Activated naive CD4-positive, alpha-beta T cell treated with anti-CD3 and anti-CD28 coated beads, Interleukin-2, amount 50 U/mL, for 24 hours (primary cell): ENCODE data around the gene ANKZF1.
"Not testable (repeated sequence)": the region's sequence is repeated elsewhere in the genome, so short reads cannot be mapped to it uniquely, and the experiment has no call there.

Experiments
- H3K27ac Mint-ChIP-seq: one replicate; pipeline ENCODE4 v1.8.0; 2021; ENCODE audit warnings: mild to moderate bottlenecking, mixed read lengths
- H3K27me3 Mint-ChIP-seq: one replicate; pipeline ENCODE4 v1.8.0; 2021; ENCODE audit warnings: mixed read lengths
- H3K36me3 Mint-ChIP-seq: one replicate; pipeline ENCODE4 v1.8.0; 2021; ENCODE audit warnings: mixed read lengths
- H3K4me1 Mint-ChIP-seq: one replicate; pipeline ENCODE4 v1.8.0; 2021; ENCODE audit warnings: mixed read lengths
- H3K4me3 Mint-ChIP-seq: one replicate; pipeline ENCODE4 v1.8.0; 2021; ENCODE audit warnings: mild to moderate bottlenecking, mixed read lengths
- H3K9me3 Mint-ChIP-seq: one replicate; pipeline ENCODE4 v1.8.0; 2021; ENCODE audit warnings: mixed read lengths

The ANKZF1 gene

GRCh38 chr2:219254590-219255201 lies 25.1 kb downstream of the ANKZF1 start:
- Mint-ChIP-seq H3K4me1 (peaks cover 40% of the 10 kb centered on the region), H3K36me3 (peaks cover 13% of the 10 kb centered on the region), H3K4me3 (peak overlapping the region; percentile 87), H3K27ac (peak overlapping the region; percentile 97), H3K27me3 (no peaks in the 10 kb centered on the region), H3K9me3 (no peaks in the 10 kb centered on the region)

- H3K4me3 Mint-ChIP-seq, H3K27me3 Mint-ChIP-seq, H3K4me1 Mint-ChIP-seq, H3K27ac Mint-ChIP-seq, H3K36me3 Mint-ChIP-seq, H3K9me3 Mint-ChIP-seq: not testable (repeated sequence)
Observed at GRCh38 chr2:219258942-219259341, 29.3 kb downstream of the ANKZF1 start.

- Mint-ChIP-seq H3K36me3 (no peaks in the 10 kb centered on the region), H3K27ac (peak overlapping the region; percentile 41), H3K4me1 (peaks cover under 1% of the 10 kb centered on the region), H3K9me3 (no peaks in the 10 kb centered on the region), H3K27me3 (no peaks in the 10 kb centered on the region), H3K4me3 (no peak overlapping the region)
Observed at GRCh38 chr2:219261024-219261855, 31.6 kb downstream of the ANKZF1 start.

DNA sequence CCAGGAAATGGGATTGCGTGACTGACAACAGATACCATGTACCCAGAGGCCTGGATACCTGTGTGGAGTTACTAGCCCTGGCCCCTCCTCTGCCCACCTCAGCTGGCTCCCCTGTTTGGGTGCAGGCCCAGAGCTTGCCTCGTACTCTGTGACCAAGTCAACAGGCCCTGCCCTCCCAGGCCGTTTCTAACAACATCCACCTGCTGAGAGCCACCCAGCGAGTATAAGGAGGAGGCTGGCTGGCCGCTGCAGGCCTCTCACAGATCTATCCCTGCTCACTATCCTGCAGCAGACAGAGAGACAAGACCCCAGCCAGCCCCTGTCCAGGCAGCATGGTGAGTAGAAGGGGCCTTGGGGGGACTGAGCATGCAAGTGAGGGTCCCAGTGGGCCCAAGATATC lies 36.6 kb downstream of the ANKZF1 start:
- no peaks in the 10 kb centered on the region for H3K9me3 Mint-ChIP-seq
- no peak overlapping the region for H3K4me3 Mint-ChIP-seq
- H3K27me3 Mint-ChIP-seq = no peaks in the 10 kb centered on the region
- H3K36me3 Mint-ChIP-seq = no peaks in the 10 kb centered on the region
- no peak overlapping the region for H3K27ac Mint-ChIP-seq
- no peaks in the 10 kb centered on the region for H3K4me1 Mint-ChIP-seq

GRCh38 chr2:219266886-219267285 lies 37.3 kb downstream of the ANKZF1 start:
- Mint-ChIP-seq H3K27ac (no peak overlapping the region), H3K36me3 (no peaks in the 10 kb centered on the region), H3K27me3 (no peaks in the 10 kb centered on the region), H3K4me3 (no peak overlapping the region), H3K4me1 (no peaks in the 10 kb centered on the region), H3K9me3 (no peaks in the 10 kb centered on the region)

- H3K4me1 Mint-ChIP-seq = no peaks in the 10 kb centered on the region
- H3K27me3 Mint-ChIP-seq = no peaks in the 10 kb centered on the region
- no peak overlapping the region for H3K4me3 Mint-ChIP-seq
- H3K9me3 Mint-ChIP-seq = no peaks in the 10 kb centered on the region
- no peaks in the 10 kb centered on the region for H3K36me3 Mint-ChIP-seq
- H3K27ac Mint-ChIP-seq = no peak overlapping the region
Observed at GRCh38 chr2:219268294-219268693, 38.7 kb downstream of the ANKZF1 start.

- no peak overlapping the region for H3K27ac Mint-ChIP-seq
- H3K9me3 Mint-ChIP-seq = no peaks in the 10 kb centered on the region
- no peaks in the 10 kb centered on the region for H3K36me3 Mint-ChIP-seq
- H3K27me3 Mint-ChIP-seq = no peaks in the 10 kb centered on the region
- H3K4me1 Mint-ChIP-seq = no peaks in the 10 kb centered on the region
- H3K4me3 Mint-ChIP-seq = no peak overlapping the region
Observed at GRCh38 chr2:219269362-219270054, 39.9 kb downstream of the ANKZF1 start.

GRCh38 chr2:219270055-219270372 lies 40.4 kb downstream of the ANKZF1 start:
- Mint-ChIP-seq H3K4me3 (no peak overlapping the region), H3K36me3 (no peaks in the 10 kb centered on the region)

DNA sequence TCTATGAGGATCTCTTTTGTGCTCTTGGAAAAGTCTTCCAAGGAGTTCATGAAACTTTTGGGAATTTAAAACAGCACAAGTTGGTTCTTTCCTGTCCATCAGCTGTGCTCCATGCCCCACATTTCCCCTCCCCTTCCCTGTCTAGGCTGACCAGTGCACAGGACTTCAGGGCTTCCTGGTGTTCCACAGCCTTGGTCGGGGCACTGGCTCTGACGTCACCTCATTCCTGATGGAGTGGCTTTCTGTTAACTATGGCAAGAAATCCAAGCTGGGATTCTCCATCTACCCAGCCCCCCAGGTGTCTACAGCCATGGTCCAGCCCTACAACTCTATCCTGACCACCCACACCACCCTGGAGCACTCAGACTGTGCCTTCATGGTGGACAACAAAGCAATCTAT lies 41.4 kb downstream of the ANKZF1 start:
- Mint-ChIP-seq H3K9me3 (no peaks in the 10 kb centered on the region), H3K36me3 (no peaks in the 10 kb centered on the region), H3K27me3 (no peaks in the 10 kb centered on the region), H3K27ac (no peak overlapping the region), H3K4me1 (no peaks in the 10 kb centered on the region), H3K4me3 (no peak overlapping the region)

More at GRCh38 chr2:219270055-219270372, 40.4 kb downstream of the ANKZF1 start:
- Mint-ChIP-seq H3K27me3 (no peaks in the 10 kb centered on the region), H3K27ac (no peak overlapping the region), H3K9me3 (no peaks in the 10 kb centered on the region), H3K4me1 (no peaks in the 10 kb centered on the region)

DNA sequence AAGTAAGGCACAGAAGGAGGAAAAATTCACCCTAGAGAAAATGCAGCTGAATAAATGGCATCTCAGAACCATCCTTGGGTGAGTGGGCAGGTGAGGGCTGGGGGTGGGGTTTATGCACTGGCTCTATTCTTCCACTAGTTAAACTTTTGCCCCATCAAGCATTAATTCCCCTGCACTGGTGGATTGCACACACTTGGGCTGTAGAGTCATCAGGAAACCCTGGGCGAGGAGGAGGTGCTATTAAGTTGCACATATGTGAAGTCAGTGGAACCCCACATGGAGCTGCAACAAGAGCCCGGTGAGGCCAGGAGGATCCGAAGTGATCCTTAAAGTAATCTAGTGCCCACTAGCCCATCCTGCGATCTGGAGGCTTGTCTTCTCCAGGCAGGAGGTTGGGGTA lies 42.8 kb downstream of the ANKZF1 start:
- H3K4me1 Mint-ChIP-seq = peaks cover 4% of the 10 kb centered on the region
- H3K27ac Mint-ChIP-seq = no peak overlapping the region
- H3K9me3 Mint-ChIP-seq = no peaks in the 10 kb centered on the region
- H3K36me3 Mint-ChIP-seq = no peaks in the 10 kb centered on the region
- H3K4me3 Mint-ChIP-seq = no peak overlapping the region
- H3K27me3 Mint-ChIP-seq = no peaks in the 10 kb centered on the region

GRCh38 chr2:219272995-219273394 lies 43.4 kb downstream of the ANKZF1 start:
- Mint-ChIP-seq H3K36me3 (no peaks in the 10 kb centered on the region), H3K4me3 (no peak overlapping the region), H3K9me3 (no peaks in the 10 kb centered on the region), H3K4me1 (peaks cover 11% of the 10 kb centered on the region), H3K27ac (no peak overlapping the region), H3K27me3 (no peaks in the 10 kb centered on the region)

- Mint-ChIP-seq H3K9me3 (no peaks in the 10 kb centered on the region), H3K27ac (no peak overlapping the region), H3K4me1 (peaks cover 20% of the 10 kb centered on the region), H3K27me3 (no peaks in the 10 kb centered on the region), H3K36me3 (no peaks in the 10 kb centered on the region), H3K4me3 (no peak overlapping the region)
Observed at GRCh38 chr2:219273937-219274336, 44.3 kb downstream of the ANKZF1 start.

GRCh38 chr2:219274361-219274921 lies 44.8 kb downstream of the ANKZF1 start:
- H3K27ac Mint-ChIP-seq = no peak overlapping the region
- H3K36me3 Mint-ChIP-seq = no peaks in the 10 kb centered on the region
- no peaks in the 10 kb centered on the region for H3K27me3 Mint-ChIP-seq
- peaks cover 22% of the 10 kb centered on the region for H3K4me1 Mint-ChIP-seq
- H3K4me3 Mint-ChIP-seq = no peak overlapping the region
- H3K9me3 Mint-ChIP-seq = no peaks in the 10 kb centered on the region

- peak overlapping the region; percentile 89 for H3K27ac Mint-ChIP-seq
- H3K27me3 Mint-ChIP-seq = no peaks in the 10 kb centered on the region
- no peaks in the 10 kb centered on the region for H3K9me3 Mint-ChIP-seq
- H3K36me3 Mint-ChIP-seq = peaks cover 2% of the 10 kb centered on the region
- H3K4me1 Mint-ChIP-seq = peaks cover 45% of the 10 kb centered on the region
- H3K4me3 Mint-ChIP-seq = peak overlapping the region; percentile 86
Observed at GRCh38 chr2:219277703-219278654, 48.4 kb downstream of the ANKZF1 start.

DNA sequence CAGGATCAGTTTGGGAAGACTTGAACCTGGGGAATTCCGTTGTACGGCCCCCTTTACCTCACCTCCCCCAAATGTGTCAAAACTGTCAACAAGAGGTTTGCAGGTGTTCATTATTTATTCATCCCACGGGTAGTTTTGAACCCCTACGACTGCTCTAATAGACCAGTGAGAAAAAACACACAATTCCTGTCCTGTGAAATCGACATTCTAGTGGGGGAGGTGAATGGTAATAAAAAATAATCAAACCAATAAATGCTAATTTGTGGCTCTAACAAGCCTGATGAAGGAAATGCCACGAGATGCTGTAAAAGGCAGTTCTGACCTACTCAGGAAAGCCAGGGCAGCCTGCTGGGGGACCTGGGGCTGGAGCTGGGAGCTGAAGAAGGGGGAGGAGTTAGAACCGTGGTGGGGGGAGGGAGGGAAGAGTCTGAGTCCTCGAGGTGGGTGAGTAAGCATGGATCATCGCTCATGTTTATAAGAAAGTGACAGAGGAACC lies 49.1 kb downstream of the ANKZF1 start:
- Mint-ChIP-seq H3K36me3 (peaks cover 4% of the 10 kb centered on the region), H3K27ac (peak overlapping the region; percentile 96), H3K27me3 (no peaks in the 10 kb centered on the region), H3K4me1 (peaks cover 48% of the 10 kb centered on the region), H3K4me3 (peak overlapping the region; percentile 86), H3K9me3 (no peaks in the 10 kb centered on the region)
